Upper lobe of left lung (tissue), 4 donors: ENCODE data around the gene ADCY2.

Experiments used
- EP300 ChIP-seq, 4 donors: sonication (generic); formaldehyde crosslinking; IDR thresholded peaks; one replicate each; pipeline ENCODE4 v1.5.1; 2017; ENCODE audit warnings: antibody characterized with exemption in 4 of 4, control low read depth in 2 of 4
- POLR2A ChIP-seq, 4 donors: fragments of 450-650 bp; IDR thresholded peaks; one replicate each; pipeline ENCODE4 v1.5.1; 2016 to 2017; ENCODE audit warnings: antibody characterized with exemption in 4 of 4, mild to moderate bottlenecking in 2 of 4
- TF ChIP-seq, protein P1 (sequence below), 6 experiments: fragments of 450-650 bp in 4 of 6; fragments of 200-600 bp in 2 of 6; sonication (generic) in 2 of 6; IDR thresholded peaks; one replicate each; pipeline ENCODE4 v1.5.1; 2016 to 2019; ENCODE audit warnings: antibody characterized with exemption in 6 of 6

DNA sequence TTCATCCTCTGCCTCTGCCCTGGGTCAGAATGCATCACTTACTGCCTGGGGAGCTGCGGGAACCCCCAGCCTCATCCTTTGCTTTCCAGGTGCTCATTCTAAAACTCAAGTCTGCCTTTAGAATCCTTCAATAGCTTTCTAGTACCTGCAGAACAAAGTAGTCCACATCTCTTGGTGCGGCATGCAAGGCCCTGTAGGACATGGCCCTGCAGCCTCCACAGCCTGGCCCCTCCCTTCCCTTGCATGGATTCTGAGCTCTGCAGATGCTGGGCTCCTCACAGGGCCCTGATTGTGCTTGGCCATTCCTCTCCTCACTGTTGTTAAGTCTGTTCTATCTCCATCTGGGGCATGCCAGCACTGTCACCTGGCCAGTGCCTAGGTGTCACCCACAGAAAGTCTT, 141.6 kb downstream of the ADCY2 start:
- TF ChIP-seq POLR2A (IDR thresholded peaks at IDR 0.05) (no peak), EP300 (IDR thresholded peaks at IDR 0.05) (no peak)
- TF ChIP-seq, protein P1, sequence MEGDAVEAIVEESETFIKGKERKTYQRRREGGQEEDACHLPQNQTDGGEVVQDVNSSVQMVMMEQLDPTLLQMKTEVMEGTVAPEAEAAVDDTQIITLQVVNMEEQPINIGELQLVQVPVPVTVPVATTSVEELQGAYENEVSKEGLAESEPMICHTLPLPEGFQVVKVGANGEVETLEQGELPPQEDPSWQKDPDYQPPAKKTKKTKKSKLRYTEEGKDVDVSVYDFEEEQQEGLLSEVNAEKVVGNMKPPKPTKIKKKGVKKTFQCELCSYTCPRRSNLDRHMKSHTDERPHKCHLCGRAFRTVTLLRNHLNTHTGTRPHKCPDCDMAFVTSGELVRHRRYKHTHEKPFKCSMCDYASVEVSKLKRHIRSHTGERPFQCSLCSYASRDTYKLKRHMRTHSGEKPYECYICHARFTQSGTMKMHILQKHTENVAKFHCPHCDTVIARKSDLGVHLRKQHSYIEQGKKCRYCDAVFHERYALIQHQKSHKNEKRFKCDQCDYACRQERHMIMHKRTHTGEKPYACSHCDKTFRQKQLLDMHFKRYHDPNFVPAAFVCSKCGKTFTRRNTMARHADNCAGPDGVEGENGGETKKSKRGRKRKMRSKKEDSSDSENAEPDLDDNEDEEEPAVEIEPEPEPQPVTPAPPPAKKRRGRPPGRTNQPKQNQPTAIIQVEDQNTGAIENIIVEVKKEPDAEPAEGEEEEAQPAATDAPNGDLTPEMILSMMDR (IDR thresholded peaks at IDR 0.05): no peak
